Activated CD4-positive, alpha-beta T cell treated with anti-CD3 and anti-CD28 coated beads, Interleukin-2, amount 50 U/mL, for 4 hours (primary cell): Measurements from ENCODE around the gene HNRNPF.
"Not testable (repeated sequence)": the region's sequence is repeated elsewhere in the genome, so short reads cannot be mapped to it uniquely, and the experiment has no call there.

Experiments used
- DNase-seq, 2 experiments: peaks; one replicate each; pipeline ENCODE4 v3.0.0-alpha.2; 2020

The HNRNPF gene

GRCh38 chr10:43408710-43409384 lies at the start of gene HNRNPF:
HNRNPF (minus strand) TSS chr10:43409186; CDS start chr10:43387884, 21,302 bp downstream.
- DNase-seq, result peak; percentile 89 to 91

GRCh38 chr10:43458227-43458626 lies 49.2 kb upstream of the HNRNPF start:
- DNase-seq, result no peak

- DNase-seq, result not testable (repeated sequence)
Measured at GRCh38 chr10:43456561-43456960, 47.6 kb upstream of the HNRNPF start.

DNA sequence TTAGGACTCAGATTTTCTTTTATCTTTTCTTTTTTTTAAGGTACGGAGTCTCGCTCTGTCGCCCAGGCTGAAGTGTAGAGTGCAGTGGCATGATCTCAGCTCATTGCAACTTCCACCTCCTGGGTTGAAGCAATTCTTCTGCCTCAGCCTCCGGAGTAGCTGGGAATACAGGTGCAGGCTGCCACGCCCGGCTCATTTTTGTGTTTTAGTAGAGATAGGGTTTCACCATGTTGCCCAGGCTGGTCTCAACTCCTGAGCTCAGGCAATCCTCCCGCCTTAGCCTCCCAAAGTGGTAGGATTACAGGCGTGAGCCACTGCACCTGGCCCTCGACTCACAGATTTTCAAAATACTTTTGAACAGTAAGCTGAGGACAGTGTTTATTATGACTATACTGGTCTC lies 45.0 kb upstream of the HNRNPF start:
- not testable (repeated sequence) for DNase-seq

- DNase-seq, result no peak
Measured at GRCh38 chr10:43453266-43453831, 44.4 kb upstream of the HNRNPF start.

DNA sequence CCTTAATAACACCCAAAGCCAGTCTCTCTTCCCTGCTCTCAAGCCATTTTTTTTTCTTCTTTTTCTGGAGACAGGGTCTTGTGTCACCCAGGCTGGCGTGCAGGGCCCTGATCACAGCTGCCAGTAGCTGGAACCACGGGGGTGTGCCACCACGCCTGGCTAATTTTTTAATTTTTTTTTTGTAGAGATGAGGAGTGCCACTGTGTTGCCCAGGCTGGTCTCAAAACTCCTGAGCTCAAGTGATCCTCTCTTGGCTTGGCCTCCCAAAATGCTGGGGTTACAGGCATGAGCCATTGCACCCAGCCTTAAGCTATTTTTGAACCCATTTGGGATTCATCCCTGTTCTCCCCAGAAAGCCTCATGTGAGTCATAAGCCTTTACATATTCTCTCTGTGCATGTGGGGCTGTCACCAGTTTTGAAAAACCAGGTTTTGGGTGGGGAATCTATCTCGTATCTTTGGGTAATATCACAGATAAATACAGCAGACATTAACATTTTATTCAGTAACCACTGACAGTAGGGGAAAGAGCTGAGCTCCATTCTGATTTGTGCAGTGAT lies 43.4 kb upstream of the HNRNPF start:
- no peak for DNase-seq

DNA sequence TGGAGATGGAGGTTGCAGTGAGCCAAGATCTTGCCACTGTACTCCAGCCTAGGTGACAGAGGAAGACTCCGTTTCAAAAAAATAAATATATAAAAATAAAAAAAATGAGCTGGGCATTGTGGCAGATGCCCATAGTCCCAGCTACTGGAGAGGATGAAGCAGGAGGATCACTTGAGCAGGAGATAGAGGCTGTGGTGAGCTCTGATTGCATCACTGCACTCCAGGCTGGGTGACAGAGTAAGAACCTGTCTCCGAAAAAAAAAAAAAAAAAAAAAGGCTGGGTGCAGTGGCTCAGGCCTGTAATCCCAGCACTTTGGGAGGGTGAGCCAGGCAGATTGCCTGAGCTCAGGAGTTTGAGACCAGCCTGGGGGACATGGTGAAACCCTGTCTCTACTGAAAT lies 39.8 kb upstream of the HNRNPF start:
- no peak for DNase-seq

- DNase-seq, result not testable (repeated sequence)
Measured at GRCh38 chr10:43446219-43447017, 37.4 kb upstream of the HNRNPF start.

DNA sequence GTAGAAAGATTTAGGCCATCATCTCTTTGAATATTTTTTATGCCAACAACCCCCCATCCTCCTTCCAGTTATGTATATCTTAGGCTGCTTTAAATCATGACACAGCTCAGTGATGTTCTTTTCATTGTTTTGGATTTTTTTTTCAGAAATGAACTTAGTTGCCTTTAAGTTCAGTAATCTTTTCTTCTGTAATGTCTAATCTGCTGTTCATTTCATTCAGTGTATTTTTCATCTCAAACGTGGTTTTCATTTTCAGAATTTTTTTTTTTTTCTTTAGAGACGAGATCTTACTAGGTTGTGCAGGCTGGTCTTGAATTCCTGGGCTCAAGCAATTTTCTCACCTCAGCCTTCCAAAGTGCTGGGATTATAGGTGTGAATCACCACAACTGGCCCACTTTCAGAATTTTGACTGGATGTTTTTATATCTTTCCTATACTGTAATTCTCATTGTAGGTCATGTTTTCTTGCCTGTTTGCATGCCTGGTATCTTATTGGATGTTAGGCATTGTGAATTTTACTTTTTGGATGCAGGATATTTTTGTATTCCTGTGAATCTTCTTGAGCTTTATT lies 36.0 kb upstream of the HNRNPF start:
- DNase-seq, result no peak

- no peak for DNase-seq
Measured at GRCh38 chr10:43444323-43444722, 35.3 kb upstream of the HNRNPF start.

DNA sequence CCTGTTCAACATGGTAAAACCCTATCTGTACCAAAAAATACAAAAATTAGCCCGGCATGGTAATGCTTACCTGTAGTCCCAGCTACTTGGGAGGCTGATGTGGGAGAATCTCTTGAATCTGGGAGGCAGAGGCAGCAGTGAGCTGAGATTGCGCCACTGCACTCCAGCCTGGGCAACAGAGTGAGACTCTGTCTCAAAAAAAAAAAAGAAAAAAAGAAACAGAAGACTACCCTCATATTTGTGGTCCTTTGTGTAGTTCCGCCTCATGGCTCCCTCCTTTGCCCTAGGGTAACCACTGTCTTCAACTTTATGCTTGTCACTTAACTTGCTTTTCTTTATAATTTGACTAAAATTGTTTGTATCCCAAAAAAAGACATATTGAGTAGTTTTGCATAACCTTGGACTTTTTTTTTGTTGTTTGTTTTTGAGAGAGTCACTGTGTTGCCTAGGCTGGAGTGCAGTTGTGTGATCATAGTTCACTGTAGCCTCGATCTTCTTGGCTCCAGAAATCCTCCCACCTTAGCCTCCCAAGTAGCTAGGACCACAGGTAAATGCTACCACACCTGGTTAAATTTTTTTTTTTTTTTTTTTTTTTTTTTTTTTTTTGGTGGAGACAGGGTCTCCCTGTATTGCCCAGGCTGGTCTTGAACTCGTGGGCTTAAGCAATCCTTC lies 31.6 kb upstream of the HNRNPF start:
- DNase-seq, result no peak

GRCh38 chr10:43437141-43437870 lies 28.3 kb upstream of the HNRNPF start:
- no peak for DNase-seq

DNA sequence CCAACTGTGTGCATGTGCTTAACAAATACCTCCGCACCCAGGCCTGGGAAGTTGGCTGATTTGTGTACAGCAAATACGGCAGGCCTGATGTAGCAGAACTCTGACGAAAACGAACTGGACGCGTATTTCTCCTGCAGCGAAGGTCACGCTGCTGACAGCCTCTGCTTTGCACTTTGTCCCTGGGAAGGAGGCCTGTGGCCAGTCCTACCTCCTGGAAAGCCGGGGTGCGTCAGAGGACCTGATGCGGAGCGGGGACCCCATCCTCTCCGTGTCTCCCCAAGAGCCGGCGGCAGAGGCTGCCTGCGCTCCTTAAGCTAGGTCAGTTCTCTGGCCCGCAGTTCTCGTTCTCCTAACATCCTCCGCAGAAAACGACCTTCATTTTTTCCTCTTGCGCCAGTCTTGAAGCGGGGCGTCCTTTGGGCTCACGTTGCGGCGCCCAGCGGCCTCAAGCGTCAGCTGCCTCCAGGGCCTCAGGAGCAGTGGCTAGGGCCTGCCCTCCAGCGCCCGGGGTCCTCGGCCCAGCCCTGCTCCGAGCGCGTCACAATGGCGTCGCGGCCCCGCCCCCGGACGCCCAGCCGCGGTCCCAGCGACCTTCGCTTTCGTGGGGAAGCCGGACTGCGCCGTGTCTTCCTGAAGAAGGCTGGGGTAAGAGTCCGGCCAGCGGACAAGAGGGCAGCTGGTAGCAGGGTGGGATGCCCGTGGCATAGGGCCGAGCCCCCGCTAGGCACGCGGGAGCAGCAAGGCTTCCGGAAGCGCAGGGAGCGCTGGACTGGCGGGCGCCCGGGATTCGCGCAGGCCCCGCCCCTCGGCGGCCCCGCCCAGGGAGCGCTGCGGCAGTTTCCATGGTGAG lies 27.5 kb upstream of the HNRNPF start, which contains the start of gene ZNF487:
Gene ZNF487 (plus strand): TSS at position 821 of the 850 bp plus-strand sequence. CDS start 38,703 bp downstream, outside the sequence.
- DNase-seq, result peak; percentile 76

GRCh38 chr10:43430926-43431663 lies 22.1 kb upstream of the HNRNPF start:
- no peak for DNase-seq

- DNase-seq, result peak; percentile 44 to 55
Measured at GRCh38 chr10:43427166-43427825, 18.3 kb upstream of the HNRNPF start.

GRCh38 chr10:43426476-43426875 lies 17.5 kb upstream of the HNRNPF start:
- DNase-seq, result not testable (repeated sequence)

DNA sequence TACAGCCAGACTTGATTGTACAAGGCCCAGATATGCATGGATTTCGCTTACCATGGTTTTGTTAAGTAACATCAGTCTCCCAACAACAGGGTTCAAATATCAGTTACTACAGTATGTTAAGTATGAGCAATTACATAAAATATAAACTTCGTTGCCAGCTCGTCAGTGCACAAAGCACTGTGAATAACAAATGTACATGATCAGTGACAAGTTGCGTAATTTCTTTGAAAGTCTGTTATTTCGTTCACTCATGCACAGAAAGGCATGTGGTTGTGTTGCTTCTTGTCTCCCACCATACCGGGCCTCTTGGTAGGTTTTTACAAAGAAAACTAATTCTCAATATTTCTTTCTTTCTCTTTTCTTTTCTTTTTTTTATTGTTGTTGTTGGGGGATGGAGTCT lies 15.4 kb upstream of the HNRNPF start:
- DNase-seq, result no peak

DNA sequence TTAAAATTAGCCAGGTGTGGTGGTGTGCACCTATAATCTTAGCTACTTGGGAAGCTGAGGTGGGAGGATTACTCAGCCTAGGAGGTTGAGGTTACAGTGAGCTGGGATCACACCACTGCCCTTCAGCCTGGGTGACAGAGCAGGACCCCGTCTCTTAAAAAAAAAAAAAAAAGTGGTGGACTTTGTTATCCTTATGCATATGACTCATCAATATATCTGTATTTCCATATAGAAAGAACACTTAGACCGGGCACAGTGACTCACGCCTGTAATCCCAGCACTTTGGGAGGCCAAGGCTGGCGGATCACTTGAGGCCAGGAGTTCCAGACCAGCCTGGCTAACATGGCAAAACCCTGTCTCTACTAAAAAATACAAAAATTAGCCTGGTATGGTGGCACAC lies 13.0 kb upstream of the HNRNPF start:
- DNase-seq, result not testable (repeated sequence)

DNA sequence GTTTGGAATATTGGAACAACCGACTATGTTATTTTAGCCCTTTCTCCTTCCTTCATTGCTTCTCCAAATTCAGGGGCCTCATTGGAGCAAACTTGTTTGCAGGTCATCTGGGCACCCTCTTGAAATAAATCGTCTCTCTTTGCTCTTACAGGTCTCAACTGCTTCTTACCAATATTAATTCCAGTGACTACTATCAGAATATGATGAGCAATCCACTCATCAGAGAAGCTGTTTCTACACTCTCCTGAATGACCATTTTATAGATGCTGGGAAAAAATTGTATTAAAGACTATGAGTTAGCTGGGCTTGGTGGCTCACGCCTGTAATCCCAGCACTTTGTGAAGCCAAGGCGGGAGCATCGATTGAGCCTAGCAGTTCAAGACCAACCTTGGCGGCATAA lies 12.5 kb upstream of the HNRNPF start:
- DNase-seq, result no peak

GRCh38 chr10:43421201-43421507 lies 12.2 kb upstream of the HNRNPF start:
- DNase-seq, result no peak
